GM21737 (cell line): Measurements from ENCODE around the gene RPL35A.
A peak's percentile ranks its signal among the peaks of the same experiment; 100 is the strongest.
"Not testable (repeated sequence)": the region's sequence is repeated elsewhere in the genome, so short reads cannot be mapped to it uniquely, and the experiment has no call there.

Experiments
- ATAC-seq: cut with Tn5 transposase; IDR thresholded peaks from one replicate; pipeline ENCODE4 v1.9.1; 2021; ENCODE audit warnings: mild to moderate bottlenecking, moderate library complexity; ENCODE audit not compliant: unreplicated experiment

RPL35A gene

GRCh38 chr3:197951392-197951990 is 1.5 kb downstream of the RPL35A start:
- ATAC-seq: no peak

- ATAC-seq: no peak
These were observed 2.5 kb downstream of the RPL35A start for GRCh38 chr3:197952440-197952839.

DNA sequence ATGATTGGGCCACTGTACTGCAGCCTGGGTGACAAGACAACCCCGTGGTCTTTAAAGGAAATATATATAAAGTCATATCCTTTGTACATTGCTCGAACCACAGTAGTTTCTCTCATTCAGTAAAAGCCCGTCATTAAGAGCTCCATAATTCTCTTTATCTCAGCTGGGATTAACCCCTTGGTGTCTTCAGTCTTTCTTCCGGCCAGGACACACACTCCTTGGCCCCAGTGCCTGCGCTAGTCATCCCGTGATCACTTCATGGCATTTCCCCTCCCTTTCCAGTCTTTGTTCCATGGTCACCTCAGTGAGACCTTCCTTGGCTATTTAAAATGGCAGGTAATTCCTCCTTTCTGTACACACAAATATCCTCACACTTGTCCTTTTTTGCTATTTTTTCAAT is 3.3 kb downstream of the RPL35A start:
- no peak for ATAC-seq

GRCh38 chr3:197953881-197954280 is 3.9 kb downstream of the RPL35A start:
- ATAC-seq: no peak

DNA sequence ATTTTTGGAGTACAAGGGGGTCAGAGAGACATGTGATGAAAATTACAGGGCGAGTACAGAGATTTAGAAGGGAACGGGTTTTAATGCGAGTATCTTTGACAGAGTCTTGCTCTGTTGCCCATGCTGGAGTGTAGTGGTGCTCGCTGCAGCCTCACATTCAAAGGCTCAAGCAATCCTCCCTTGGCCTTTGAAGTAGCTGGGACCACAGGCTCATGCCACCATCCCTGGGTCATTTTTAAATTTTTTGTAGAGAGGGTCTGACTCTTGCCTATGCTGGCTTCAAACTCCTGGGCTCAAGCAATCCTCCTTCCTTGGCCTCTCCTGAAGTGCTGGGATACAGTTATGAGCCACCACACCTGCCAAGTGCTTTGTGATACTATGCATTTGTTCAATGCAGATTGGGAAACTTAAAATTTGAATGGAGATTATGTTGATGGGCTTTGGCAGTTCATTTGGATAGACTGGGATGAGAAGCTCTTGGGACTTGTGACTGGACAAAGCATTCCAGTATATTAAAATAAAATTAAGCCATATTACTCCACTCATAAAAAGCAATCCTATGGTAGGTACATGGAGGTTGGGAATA is 6.0 kb downstream of the RPL35A start:
- ATAC-seq: no peak

DNA sequence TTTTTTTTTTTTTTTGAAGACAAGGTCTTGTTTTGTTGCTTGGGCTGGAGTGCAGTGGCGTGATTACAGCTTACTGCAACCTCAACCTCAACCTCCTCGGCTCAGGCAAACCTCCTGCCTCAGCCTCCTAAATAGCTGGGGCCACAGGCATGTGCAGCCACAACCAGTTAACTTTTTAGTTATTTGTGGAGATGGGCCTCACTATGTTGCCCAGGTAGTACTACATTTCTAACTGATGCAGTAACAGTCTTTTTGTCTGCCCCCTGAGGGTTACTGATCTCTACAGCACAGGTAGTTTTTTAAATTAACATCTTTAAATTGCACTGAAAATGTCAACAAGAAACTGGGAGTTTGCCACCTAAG is 6.6 kb downstream of the RPL35A start:
- ATAC-seq: no peak

DNA sequence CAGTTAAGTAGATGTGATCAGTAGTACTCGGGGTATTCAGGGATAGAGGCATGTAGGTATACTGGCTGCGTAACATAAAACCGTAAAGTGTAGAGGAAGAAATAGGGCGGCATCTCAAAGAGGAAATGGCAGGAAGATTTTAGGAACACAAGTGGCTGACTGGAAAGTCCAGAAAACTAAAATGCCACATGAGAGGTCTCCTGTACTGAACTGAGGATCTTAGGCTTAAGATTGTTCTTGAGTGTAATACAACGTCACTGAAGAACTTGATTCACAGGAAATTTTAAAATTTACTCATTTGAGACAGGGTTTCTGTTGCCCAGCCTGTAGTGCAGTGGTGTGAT is 7.8 kb downstream of the RPL35A start:
- no peak for ATAC-seq

GRCh38 chr3:197958346-197958745 is 8.4 kb downstream of the RPL35A start:
- ATAC-seq: no peak

- ATAC-seq: not testable (repeated sequence)
These were observed 8.9 kb downstream of the RPL35A start for GRCh38 chr3:197958848-197959247.

DNA sequence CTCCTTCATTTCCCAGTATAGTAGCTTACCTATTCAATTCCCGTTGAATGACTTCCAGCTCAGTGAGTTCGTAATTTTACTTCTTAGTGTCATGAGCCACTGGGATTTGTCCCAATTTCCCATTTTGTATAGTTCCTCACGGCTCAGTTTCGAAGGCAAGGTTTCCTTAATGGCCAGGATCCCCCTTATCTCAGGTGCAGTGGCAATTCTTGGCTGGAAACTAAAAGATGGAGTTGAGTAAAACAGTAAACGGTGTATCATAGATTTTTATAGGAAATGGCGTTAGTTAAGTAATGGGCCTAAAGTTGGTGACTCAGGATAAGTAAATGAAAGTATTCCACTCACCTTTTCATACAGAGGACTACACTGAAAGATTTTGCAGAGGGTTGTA is 9.5 kb downstream of the RPL35A start:
- ATAC-seq: no peak

- peak; percentile 97 for ATAC-seq
These were observed 10.1 kb downstream of the RPL35A start, which contains the start of gene LMLN for GRCh38 chr3:197959891-197960693. TSS of gene LMLN (plus strand) at chr3:197960217. CDS start at chr3:197960246, 29 bp downstream.

DNA sequence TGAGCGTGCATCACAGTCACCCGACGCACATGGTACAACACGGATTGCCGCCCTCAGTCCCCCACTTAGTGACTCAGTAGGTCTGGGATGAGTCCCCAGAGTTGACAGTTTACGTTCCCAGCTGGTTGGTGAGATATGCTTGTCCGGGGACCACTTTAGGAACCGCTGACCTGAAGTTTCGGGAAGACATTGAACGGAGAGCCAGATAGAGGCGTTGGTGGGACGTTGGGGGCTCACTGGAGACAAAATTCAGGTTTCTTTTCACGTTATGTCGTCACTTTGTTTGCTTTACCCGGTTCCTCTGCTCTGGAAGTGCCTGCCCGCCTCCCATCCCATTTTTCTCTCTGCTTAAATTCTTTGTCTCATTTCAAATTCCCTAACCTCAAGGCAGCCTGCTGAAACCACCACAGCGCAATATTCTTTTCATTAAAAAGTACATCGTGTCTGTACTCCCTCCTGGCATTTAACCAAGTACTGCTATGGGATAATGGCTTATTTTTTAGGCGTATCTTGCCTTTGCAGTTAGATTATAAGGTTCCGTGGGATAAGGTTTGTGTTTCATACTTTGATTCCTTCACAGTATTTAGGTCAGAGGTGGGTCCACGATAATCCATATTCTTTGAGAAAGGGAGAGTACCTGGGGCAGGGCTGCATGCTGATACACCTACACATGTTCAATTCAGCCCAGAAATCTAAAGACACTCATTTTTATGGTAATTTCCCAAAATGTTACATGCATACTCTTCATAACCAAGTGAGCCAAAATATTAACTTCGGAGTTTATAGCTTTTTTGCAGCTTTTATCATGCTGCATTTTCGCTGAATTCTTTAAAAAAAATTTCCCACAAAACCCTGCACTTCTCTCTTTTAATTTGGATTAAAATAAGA is 10.9 kb downstream of the RPL35A start:
- ATAC-seq: no peak

- ATAC-seq: no peak
These were observed 11.6 kb downstream of the RPL35A start for GRCh38 chr3:197961582-197961945.

- ATAC-seq: no peak
These were observed 13.1 kb downstream of the RPL35A start for GRCh38 chr3:197963019-197963637.

GRCh38 chr3:197967337-197967989 is 17.5 kb downstream of the RPL35A start:
- not testable (repeated sequence) for ATAC-seq

GRCh38 chr3:197970588-197970987 is 20.6 kb downstream of the RPL35A start:
- ATAC-seq: no peak

DNA sequence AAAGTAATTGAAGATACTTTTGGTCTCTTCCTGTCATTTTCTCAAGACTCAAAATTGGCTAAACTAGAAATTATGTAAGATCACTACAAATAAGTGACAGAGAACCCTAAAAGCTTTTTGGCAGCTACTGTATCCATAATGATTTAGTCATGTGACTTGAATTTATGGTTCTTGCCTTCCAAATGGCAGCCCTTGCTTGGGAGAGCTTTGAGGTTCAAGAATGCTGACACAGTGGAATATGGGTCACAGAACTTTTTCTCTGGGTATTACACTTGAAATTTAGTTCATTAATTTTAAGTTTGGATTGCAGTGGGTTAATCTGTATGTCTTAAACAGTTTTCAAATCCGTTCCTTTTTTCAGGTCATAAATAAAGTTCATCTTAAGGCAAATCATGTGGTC is 24.0 kb downstream of the RPL35A start:
- ATAC-seq: no peak

DNA sequence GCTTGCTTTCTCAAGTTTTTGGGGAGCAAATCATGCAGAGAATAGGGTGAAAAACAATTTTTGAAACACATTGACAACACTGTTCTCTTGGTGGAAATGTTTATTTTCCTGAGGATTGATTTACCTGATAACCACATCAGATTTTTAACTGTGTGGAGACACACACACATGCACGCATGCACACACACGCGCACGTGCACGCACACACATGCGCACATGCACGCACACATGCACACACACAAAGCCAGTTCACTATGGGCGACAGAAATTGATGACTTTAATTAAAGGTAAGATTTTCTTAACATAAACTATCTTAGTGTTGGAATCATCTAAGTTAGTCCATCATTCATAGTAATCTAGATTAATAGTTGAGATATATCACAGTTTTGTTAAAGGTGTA is 25.3 kb downstream of the RPL35A start:
- ATAC-seq: no peak

- no peak for ATAC-seq
These were observed 33.1 kb downstream of the RPL35A start for GRCh38 chr3:197983076-197983475.

- ATAC-seq: no peak
These were observed 39.7 kb downstream of the RPL35A start for GRCh38 chr3:197989651-197990050.
